ENCODE data around the gene ZCCHC9. TPM values are rescaled to one million over a fixed set of nuclear protein-coding genes. Genes with fewer than 3 reads are reported as not detected.

Gene ZCCHC9
- total RNA-seq (34.9 and 50.9 TPM in 2 replicates), polyA plus RNA-seq (35.9 and 44.4 TPM in 2 replicates), polyA minus RNA-seq (ENCODE audit: low replicate concordance) (1.7 and 2.7 TPM in 2 replicates)
- 33.5 and 37.8 TPM in 2 replicates for polyA plus RNA-seq (2012)

- no peaks in the 10 kb centered on the region for H4K20me1 ChIP-seq (ENCODE audit: control insufficient read depth, extremely low read depth, insufficient read depth, low read length)
- H3K9me3 ChIP-seq (ENCODE audit: control insufficient read depth, insufficient read depth, low read depth, low read length), result no peaks in the 10 kb centered on the region
- peak within 1 kb of the TSS; percentile 77 to 96 (median 88) for H3K4me3 ChIP-seq (replicated peaks in 1 of 4; ENCODE audit: control extremely low read depth in 1 of 4, insufficient read depth in 1 of 4, low read depth in 3 of 4, low read length in 4 of 4)
- H3K27ac ChIP-seq (ENCODE audit: insufficient read depth, low read length), result peak within 1 kb of the TSS; percentile 99
- H2AFZ ChIP-seq (ENCODE audit: low read length), result peak within 1 kb of the TSS; percentile 95
- H3K79me2 ChIP-seq (ENCODE audit: control insufficient read depth, insufficient read depth, low read length), result peaks cover 42% of the 10 kb centered on the region
- DNase-seq (ENCODE audit: low read depth in 2 of 2), result peak; percentile 95 to 96
- H3K4me2 ChIP-seq (ENCODE audit: extremely low read depth, insufficient read depth, low read length), result peak within 1 kb of the TSS; percentile 85
- H3K9ac ChIP-seq (ENCODE audit: insufficient read depth, low read length), result peak within 1 kb of the TSS; percentile 99
- H3K36me3 ChIP-seq (ENCODE audit: control insufficient read depth, insufficient read depth, low read length), result peaks cover 5% of the 10 kb centered on the region
- TF ChIP-seq CTCF (conservative IDR thresholded peaks at IDR 0.05 in 1 of 2, IDR thresholded peaks at IDR 0.05 in 1 of 2; ENCODE audit: low read depth in 1 of 2, low read length in 2 of 2) (peak in 1 of 2 donors; percentile 32), EZH2 (IDR thresholded peaks at IDR 0.05; ENCODE audit: low read length, missing control alignments) (no peak)
- H3K27me3 ChIP-seq (ENCODE audit: control insufficient read depth, insufficient read depth, low read length), result no peaks in the 10 kb centered on the region
- H3K4me1 ChIP-seq (ENCODE audit: control insufficient read depth, extremely low read depth, insufficient read depth, low read length), result peaks cover 8% of the 10 kb centered on the region
These were observed at the start of gene ZCCHC9 for GRCh38 chr5:81301271-81302015. Gene ZCCHC9 (plus strand): TSS chr5:81301587. CDS start chr5:81304758, 3,171 bp downstream.

- Histone ChIP-seq H3K79me2 (ENCODE audit: control insufficient read depth, insufficient read depth, low read length) (no peaks in the 10 kb centered on the region), H3K4me1 (ENCODE audit: control insufficient read depth, extremely low read depth, insufficient read depth, low read length) (no peaks in the 10 kb centered on the region), H3K4me3 (replicated peaks in 1 of 4; ENCODE audit: control extremely low read depth in 1 of 4, insufficient read depth in 1 of 4, low read depth in 3 of 4, low read length in 4 of 4) (no peak overlapping the region), H3K9me3 (ENCODE audit: control insufficient read depth, insufficient read depth, low read depth, low read length) (no peaks in the 10 kb centered on the region), H3K4me2 (ENCODE audit: extremely low read depth, insufficient read depth, low read length) (no peak overlapping the region), H2AFZ (ENCODE audit: low read length) (no peak overlapping the region), H3K9ac (ENCODE audit: insufficient read depth, low read length) (no peak overlapping the region), H3K36me3 (ENCODE audit: control insufficient read depth, insufficient read depth, low read length) (no peaks in the 10 kb centered on the region), H3K27me3 (ENCODE audit: control insufficient read depth, insufficient read depth, low read length) (no peaks in the 10 kb centered on the region), H4K20me1 (ENCODE audit: control insufficient read depth, extremely low read depth, insufficient read depth, low read length) (no peaks in the 10 kb centered on the region), H3K27ac (ENCODE audit: insufficient read depth, low read length) (no peak overlapping the region)
- DNase-seq (ENCODE audit: low read depth in 2 of 2), result no peak
- TF ChIP-seq EZH2 (IDR thresholded peaks at IDR 0.05; ENCODE audit: low read length, missing control alignments) (no peak), CTCF (conservative IDR thresholded peaks at IDR 0.05 in 1 of 2, IDR thresholded peaks at IDR 0.05 in 1 of 2; ENCODE audit: low read depth in 1 of 2, low read length in 2 of 2) (no peak)
These were observed 49.5 kb upstream of the ZCCHC9 start for GRCh38 chr5:81251922-81252321.

- H3K4me1 ChIP-seq (ENCODE audit: control insufficient read depth, extremely low read depth, insufficient read depth, low read length), result no peaks in the 10 kb centered on the region
- TF ChIP-seq CTCF (conservative IDR thresholded peaks at IDR 0.05 in 1 of 2, IDR thresholded peaks at IDR 0.05 in 1 of 2; ENCODE audit: low read depth in 1 of 2, low read length in 2 of 2), result no peak
- TF ChIP-seq EZH2 (IDR thresholded peaks at IDR 0.05; ENCODE audit: low read length, missing control alignments), result no peak
- no peaks in the 10 kb centered on the region for H3K27me3 ChIP-seq (ENCODE audit: control insufficient read depth, insufficient read depth, low read length)
- no peak overlapping the region for H3K4me2 ChIP-seq (ENCODE audit: extremely low read depth, insufficient read depth, low read length)
- H4K20me1 ChIP-seq (ENCODE audit: control insufficient read depth, extremely low read depth, insufficient read depth, low read length), result no peaks in the 10 kb centered on the region
- H3K9ac ChIP-seq (ENCODE audit: insufficient read depth, low read length), result no peak overlapping the region
- no peaks in the 10 kb centered on the region for H3K79me2 ChIP-seq (ENCODE audit: control insufficient read depth, insufficient read depth, low read length)
- no peaks in the 10 kb centered on the region for H3K9me3 ChIP-seq (ENCODE audit: control insufficient read depth, insufficient read depth, low read depth, low read length)
- H3K27ac ChIP-seq (ENCODE audit: insufficient read depth, low read length), result no peak overlapping the region
- no peak overlapping the region for H2AFZ ChIP-seq (ENCODE audit: low read length)
- DNase-seq (ENCODE audit: low read depth in 2 of 2), result no peak
- no peaks in the 10 kb centered on the region for H3K36me3 ChIP-seq (ENCODE audit: control insufficient read depth, insufficient read depth, low read length)
- no peak overlapping the region for H3K4me3 ChIP-seq (replicated peaks in 1 of 4; ENCODE audit: control extremely low read depth in 1 of 4, insufficient read depth in 1 of 4, low read depth in 3 of 4, low read length in 4 of 4)
These were observed 48.5 kb upstream of the ZCCHC9 start for GRCh38 chr5:81252904-81253303.
